NB4 (cell line): ENCODE results near the gene CHRM3.

ENCODE experiments used
- CTCF ChIP-seq: IDR thresholded peaks from one replicate; pipeline ENCODE4 v1.5.1; 2012; ENCODE audit warnings: low read depth, low read length
- MAX ChIP-seq: IDR thresholded peaks from 2 replicates; pipeline ENCODE4 v1.6.1; 2011; ENCODE audit warnings: low read depth, low read length
- MYC ChIP-seq: IDR thresholded peaks from 2 replicates; pipeline ENCODE4 v1.6.1; 2011; ENCODE audit warnings: low read depth, low read length
- POLR2A ChIP-seq: IDR thresholded peaks from 2 replicates; pipeline ENCODE4 v1.6.1; 2011; ENCODE audit warnings: mild to moderate bottlenecking; ENCODE audit not compliant: insufficient read length; ENCODE audit errors: extremely low read depth

- TF ChIP-seq POLR2A (no peak), CTCF (no peak), MYC (no peak), MAX (no peak)
Observed at GRCh38 chr1:239429163-239429562, 42.8 kb downstream of the CHRM3 start.
